NOMO-1 treated with dmso at 0.1 percent for 144 hours (cell line): Measurements from ENCODE around the gene GFOD1.

Experiments used
- DNase-seq: peaks from one replicate; lab custom pipeline; 2025; ENCODE audit not compliant: unreplicated experiment; lab: John Stamatoyannopoulos, UW

Gene GFOD1, protein sequence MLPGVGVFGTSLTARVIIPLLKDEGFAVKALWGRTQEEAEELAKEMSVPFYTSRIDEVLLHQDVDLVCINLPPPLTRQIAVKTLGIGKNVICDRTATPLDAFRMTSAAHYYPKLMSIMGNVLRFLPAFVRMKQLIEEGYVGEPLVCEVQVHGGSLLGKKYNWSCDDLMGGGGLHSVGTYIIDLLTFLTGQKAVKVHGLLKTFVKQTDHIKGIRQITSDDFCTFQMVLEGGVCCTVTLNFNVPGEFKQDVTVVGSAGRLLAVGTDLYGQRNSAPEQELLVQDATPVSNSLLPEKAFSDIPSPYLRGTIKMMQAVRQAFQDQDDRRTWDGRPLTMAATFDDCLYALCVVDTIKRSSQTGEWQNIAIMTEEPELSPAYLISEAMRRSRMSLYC

DNA sequence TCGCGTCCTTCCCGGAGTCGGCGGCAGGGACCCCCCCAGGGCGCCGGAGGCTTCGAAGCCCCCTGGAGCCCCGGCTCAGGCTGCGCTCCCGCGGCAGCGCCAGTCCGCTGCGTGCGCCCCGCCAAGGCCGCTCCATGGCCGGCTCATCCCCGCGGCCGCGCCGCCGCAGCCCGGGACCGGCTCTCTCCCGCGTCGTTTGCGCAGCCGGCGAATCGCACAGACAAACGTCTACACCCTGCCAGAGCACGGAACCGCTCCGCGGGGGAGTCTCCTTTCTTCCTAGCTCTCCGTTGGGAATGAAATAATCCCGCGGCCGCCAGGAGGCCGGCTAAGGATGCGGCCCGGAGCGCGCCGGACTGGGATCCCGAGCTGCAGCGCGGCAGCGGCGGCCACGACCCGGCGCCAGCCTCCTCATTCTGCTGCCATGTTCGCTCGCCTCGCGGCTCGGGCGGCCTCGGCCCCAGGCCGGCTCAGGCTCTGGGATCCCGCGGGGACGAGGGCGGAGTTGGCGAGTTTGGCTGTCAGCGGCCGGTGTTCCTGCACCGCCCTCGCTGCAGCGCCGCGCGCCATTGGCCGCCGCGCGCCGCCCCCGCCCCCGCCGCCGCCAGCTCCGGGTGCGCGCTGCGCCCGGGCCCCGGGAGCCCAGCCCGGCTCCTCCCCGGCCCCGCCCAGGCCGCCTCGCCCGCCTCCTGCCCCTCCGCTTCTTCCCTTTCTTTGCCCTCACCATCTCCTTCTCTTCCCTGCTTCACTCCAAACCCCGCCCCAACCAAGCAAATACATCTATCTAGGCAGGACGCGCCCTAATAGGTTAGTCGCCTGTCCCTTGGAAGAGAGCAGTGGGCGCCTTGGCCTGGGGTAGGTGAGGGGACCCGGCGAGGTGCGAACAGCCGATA is at the start of gene GFOD1:
Gene GFOD1, minus strand, starts transcription at position 479 of the 893 bp plus-strand sequence. CDS start 710 bp downstream, outside the sequence.
- DNase-seq, result peak; percentile 93

DNA sequence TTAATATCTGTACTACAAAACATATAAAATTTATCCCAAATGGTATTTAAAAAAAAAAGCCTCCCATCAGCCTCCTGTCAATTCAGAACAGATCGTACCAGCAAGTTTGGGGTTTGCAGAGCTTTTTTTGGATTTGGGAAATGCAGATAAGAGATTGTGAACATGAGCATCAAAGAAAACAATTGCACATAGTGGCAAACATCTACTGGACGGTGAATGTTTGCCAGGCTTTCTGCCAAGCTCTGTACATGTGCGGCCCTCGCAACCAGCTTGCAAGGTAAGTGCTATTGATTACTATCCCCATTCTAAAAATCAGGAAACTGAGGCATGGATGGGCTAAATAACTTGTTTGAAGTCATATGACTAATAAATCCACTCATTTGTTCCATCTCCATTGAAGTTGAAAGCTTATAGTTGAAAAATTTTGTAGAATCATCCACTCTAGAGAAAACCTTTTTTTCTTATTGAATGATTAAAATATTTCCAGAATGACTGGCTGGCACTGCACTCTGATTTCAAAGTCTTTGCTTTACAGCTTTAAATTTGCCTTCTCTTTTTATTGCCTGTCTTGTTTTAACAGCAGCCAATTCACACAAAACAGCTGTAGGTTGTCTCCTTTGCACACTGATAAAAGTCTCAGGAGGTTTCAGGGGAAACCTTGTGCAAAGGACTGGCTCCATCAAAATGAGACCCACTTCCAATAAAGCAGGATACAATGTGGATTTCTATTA is 49.6 kb upstream of the GFOD1 start:
- no peak for DNase-seq

DNA sequence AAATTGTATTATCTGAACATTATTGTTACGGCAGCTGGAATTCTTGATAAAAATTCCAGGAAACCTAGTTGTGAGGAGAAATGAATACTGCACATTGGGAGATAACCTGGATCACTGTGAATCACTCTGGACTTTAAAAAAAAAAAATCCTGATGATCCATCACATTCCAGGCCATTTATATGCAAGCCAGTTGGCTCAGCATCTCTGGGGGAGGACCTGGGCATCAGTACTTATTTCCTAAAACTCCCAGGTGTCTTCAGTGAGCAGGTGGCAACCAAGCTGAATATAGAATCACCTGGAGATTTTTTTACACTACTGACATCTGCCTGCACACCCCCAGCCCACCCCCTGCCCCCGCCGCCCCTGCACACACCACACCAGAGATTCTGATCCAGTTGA is 47.9 kb upstream of the GFOD1 start:
- no peak for DNase-seq

DNA sequence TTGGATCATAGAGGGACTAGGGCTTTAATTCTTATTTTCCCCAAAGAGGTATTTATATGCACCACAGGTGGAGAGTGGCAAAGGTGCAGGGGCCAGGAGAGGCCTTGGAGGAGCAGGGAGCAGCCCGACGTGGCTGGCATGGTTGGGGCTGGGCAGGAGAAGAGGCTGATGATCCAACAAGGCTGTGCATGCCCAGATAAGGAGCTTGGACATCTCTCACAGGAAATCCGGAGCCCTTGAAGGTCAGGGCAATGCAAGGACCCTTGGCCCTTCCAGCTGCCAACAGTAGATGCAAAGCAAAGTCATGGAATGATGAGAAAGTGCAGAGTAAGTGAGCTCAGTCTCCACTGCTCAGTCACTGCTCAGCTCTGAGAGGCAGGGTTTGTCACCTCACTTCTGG is 47.1 kb upstream of the GFOD1 start:
- no peak for DNase-seq

DNA sequence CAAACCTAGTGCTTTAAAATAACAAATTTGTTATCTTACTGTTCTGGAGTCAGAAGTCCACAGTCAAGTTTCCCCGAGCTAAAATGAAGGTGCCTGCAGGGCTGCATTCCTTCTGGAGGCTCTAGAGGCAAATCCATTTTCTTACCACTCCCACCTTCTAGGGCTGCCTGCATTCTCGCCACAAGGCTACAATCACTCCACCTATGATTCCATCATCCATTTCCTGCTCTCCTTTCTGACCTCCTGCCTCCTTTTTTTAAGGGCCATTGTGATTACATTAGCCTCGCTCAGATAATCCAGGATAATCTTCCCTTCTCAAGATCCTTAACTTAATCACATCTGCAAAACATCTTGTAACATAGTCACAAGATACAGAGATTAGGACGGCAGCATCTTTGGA is 44.6 kb upstream of the GFOD1 start:
- DNase-seq, result no peak

DNA sequence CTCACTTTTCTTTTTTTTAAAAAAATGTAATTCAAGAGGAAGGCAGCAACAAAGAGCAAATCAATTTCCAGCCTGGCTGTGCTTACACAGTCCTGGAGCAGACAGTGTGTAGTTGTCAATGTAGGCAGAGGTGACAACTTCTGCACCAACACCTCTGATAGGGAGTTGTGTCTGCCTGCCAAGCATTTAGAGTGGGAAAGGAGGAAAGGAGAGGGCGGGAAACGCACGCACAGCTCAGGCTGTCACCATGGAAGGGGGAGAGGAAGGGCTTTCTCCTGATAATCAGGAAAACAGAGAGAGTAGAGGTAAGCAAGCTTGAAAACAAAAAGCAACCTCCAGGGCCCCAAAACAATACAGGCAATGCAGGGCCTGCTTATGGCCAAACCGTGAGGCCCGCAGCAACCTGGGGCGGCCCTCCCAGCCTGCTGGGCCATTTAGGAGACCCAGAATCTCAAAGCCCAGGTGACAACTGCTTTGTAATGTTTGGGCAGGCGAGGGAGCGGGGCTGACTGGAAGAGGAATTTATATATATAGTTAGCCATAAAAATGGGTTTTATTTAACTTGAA is 41.5 kb upstream of the GFOD1 start:
- no peak for DNase-seq

DNA sequence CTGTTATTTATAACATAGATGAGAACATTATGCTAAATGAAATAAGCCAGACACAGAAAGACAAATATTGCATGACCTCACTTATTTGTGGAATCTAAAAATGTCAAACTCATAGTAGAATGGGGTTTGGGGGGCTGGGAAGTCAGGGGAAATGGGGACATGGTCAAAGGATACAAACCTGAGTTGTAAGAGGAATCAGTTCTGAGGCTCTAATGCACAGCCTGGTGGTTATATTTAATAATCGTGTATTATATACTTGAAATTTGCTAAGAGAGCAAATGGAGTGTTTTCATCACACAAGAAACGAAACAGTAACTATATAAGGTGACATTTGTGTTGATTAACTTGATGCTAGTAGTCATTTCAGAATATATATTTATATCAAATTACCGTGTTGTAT is 40.8 kb upstream of the GFOD1 start:
- no peak for DNase-seq

DNA sequence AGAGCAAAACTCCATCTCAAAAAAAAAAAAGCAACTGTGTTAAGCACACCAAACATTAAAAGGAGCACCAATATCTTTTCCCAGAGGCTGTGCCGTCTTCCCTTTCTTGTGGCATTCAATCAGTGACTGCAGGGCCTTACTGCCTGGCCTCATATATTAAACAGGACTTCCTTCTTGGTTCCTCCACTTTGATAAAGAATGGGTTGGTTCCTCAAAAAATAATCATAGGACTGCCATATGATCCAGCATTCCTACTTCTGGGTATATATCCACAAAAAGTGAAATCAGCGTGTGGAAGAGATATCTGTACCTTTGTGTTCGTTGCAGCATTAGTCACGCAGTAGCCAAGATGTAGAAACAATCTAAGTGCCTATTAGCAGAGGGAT is 40.3 kb upstream of the GFOD1 start:
- DNase-seq, result no peak

DNA sequence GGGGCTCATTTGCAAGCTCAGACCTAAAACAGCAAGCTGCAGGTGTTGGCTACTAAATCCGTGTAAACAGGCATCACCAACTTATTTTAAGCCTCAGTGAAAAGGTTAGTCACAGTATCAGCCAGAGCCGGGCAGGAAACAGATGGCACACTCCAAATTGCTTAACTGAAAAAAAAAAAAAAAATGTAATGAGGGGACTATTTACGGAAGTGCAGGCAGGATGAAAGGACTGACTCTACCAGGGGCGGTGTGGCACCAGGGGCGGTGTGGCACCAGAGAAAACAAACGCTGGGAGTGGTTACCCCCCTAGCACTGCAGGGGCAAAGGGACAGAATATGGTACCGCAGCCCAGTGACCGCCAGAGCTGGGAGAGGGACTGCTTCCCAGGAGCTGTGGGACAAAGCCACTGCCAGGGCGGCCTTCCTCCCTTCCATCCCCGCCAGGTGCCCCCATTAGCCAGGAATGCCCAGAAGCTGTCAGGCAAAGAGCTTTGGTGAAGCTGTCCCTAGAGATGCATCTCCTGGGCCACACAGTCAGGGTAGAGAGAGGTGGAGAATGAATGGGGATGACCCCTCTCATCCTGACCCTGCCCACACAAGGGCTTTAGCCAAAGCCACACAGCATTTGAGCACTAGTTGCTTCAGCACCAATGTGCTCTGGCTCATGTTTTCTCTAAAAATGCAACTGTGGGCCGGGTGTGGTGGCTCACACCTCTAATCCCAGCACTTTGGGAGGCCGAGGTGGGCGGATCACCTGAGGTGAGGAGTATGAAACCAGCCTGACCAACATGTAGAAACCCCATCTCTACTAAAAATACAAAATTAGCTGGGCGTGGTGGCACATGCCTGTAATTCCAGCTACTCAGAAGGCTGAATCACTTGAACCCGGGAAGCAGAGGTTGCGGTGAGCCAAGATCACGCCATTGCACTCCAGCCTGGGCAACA is 39.6 kb upstream of the GFOD1 start:
- DNase-seq, result peak; percentile 84

DNA sequence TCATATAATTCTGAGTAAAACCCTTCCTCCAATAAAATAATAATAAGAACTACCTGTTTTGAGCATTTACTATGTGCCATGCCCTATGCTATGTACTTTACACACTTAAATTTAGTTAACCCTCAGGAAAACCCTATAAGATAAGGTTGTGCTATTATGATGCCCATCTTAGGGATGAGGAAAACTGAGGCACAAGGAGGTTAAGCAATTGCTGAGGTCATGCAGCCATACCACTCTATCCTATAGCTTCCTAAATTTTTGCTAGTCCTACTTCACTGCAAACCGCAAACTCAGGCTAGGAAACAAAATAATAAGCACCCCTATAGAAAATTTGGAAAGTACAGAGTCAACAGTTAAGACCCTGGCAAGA is 38.9 kb upstream of the GFOD1 start:
- DNase-seq, result no peak

DNA sequence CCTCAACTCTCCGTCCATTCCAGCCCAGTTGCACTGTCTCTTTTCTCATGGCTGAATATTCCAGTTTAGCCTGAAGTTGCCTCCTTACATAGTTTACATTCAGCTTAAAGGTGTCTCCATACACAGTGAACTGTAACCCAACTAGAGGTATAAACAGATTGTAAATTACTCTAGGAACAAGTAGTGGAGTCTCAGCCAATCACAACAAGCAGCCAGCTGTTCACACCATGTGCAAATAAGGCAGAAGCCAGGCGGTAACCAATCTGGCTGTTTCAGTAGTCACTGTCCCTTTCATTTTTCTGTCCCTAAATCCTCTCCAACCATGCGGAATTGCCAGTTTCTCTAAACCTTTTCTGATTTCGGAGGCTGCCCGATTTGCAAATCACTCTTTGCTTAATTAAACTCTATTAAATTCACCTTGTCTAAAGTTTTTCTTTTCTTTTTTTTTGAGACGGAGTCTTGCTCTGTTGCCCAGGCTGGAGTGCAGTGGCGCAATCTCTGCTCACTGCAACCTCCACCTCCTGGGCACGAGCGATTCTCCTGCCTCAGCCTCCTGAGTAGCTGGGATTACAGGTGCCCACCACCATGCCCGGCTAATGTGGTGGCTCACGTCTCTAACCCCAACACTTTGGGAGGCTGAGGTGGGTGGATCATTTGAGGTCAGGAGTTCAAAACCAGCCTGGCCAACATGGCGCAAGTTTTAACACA is 37.6 kb upstream of the GFOD1 start:
- DNase-seq, result no peak

DNA sequence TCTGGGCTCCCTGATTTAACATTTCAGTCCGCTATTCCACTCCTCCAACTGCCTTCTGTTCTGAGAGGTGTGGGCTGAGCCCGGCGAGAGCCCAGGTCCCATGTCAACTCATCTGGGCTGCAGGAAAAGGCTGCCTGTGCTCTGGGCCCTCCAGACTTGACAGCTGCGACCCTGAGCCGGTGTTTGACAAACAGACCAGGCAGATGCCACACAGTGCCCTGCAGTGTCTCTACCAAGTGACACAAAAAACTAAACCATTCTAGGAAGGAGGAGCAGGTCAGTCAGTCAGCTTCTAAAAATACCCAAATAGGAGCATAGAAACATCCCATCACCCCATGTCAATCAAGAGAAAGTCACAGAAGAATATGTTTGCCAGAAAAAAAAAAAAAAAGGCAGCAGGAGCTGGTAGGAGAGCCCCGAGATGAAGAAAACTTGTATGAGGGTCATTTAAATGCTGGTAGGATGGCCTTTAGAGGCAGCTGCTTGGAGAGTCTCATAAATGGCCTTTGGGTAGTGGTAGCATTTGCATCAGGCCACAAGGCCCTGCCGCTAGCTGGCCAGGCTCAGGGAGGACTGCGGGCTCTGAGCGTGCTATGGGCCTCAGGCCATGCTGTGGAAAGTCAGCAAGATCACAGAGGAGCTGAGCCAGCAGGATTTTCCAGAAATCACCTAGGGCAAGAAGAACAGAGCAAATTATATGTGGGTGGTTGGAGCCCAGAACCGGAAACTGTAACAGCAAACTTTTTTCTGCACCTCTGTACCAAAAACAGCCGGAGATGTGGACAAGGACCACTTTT is 36.6 kb upstream of the GFOD1 start:
- no peak for DNase-seq

DNA sequence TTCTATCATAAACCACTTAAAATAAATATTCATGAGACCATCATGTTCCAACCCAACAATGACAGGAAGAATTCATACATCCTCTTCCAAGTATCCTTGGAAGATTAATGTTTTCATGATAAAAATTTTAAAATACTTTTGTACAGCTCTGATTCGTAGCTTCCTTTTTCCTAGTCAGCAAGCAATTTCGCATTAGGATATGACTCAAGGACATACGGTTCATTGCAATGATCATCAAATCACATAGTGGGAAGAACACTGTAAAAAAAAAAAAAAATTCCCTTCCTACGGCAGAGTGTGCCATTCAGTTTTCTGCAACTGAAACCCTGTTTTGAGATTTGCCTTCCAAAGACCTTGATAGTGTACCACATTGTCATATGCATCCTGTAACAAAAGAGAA is 35.3 kb upstream of the GFOD1 start:
- no peak for DNase-seq

DNA sequence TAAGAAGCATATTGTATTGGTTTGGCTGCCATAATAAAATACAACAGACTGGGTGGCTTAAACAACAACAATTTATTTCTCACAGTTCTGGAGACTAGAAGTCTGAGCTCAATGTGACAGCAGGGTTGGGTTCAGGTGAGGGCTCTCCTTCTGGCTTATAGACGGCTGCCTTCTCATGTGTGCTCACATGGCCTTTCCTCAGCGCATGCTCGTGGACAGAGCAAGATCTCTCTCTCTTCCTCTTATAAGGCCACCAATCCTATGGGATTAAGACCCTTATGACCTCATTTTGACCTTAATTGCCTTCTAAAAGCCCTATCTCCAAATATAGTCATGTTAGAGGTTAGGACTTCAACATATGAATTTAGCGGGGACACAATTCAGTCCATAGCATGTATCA is 32.4 kb upstream of the GFOD1 start:
- DNase-seq, result no peak

DNA sequence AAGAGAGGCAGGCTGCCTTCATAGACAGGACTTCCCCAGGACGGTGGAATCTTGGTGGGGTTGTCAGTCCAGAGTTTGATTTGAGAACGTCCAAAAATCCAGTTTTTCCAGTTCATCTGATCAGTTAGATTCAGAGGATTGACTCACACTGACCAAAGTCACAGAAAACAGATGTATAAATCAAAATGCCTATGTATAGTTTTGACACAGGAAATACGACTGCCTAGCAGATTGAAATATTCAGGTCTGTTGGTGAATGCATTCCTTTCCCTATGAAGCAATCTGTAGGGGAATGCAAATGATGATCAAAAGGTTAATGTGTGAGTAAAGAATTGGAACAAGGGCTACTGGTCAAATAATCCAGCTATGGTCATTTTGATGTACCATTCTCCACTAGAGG is 29.7 kb upstream of the GFOD1 start:
- DNase-seq, result no peak

DNA sequence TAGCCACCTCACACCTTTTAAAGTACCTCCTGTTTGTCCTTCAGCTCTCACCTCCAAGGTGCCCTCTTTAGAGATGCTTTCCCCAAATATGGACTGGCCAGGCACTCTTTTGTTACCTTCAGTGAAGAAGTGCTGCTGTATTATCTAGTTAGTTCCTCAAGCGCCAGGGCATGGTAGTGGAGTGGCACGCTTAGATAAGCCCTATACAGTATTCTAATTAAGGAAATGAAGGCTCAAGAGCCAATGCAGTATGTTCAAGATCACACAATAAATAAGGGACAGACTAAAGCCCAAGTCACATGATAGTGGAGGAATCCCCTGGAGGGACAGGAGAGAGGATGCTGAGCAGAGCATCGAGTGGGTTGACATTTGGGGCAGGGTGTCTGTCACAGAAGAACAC is 28.5 kb upstream of the GFOD1 start:
- no peak for DNase-seq

DNA sequence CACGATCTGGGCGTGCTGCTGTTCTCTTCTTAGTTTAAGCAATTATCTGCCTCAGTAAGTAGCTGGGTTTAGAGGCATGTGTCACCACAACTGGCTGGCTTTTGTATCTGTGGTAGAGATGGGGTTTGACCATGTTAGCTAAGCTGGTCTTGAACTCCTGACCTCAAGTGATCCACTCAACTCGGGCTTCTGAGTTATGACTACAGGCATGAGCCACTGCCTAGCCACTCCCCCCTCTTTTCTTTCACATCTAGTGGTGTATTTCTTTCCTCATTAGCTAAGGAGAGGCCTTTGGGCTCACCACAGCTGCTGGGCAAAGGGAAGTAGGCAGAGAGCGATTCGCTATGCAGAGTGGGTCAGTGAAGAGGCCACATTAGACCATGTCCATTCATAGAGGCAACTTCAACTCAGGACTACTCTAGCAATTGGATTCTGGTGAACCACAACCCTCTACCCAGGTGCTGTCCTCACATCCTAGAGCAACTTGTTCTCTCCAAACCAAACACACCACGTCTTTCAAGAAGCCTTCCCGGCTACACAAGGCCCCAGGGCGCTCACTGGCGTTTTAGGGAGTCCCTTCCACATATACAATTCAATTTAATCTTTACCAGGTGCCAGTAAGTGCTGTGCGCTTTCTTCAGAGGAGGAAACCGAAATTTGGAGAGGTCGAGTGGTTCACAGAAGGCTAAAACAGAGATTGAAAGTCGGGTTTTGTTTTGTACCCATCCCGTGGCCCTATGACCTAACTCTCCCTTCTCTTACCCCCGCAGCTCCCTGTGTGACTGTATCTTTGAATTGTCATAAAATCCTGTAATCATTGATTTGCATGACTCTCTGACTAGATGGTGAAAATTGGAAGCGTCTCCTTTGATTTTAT is 26.5 kb upstream of the GFOD1 start:
- no peak for DNase-seq

DNA sequence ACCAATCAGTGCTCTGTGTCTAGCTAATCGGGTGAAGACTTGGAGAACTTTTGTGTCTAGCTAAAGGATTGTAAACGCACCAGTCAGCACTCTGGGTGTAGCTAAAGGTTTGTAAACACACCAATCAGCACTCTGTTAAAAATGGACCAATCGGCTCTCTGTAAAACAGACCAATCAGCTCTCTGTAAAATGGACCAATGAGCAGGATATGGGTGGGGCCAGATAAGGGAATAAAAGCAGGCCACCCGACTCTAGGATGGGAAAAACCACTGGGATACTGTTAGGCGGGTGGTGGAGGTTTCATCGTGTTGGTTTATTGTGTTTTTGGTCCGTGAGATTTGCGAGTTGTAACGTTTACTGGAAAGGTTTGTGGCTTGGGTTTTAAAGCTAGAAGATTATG is 25.5 kb upstream of the GFOD1 start:
- DNase-seq, result no peak
